ENCODE measurements around the gene DNAAF1. TPM values are rescaled to one million over a fixed set of nuclear protein-coding genes. Genes with fewer than 3 reads are reported as not detected.
A peak's percentile ranks its signal among the peaks of the same experiment; 100 is the strongest.

DNAAF1 gene
- total RNA-seq, 5 donors from 2014 or later (not counting 1 experiment from before 2014, with no cell fraction given): 0.16 to 0.32 TPM; not detected in 3

GRCh38 chr16:84141143-84141670 is 3.9 kb upstream of the DNAAF1 start:
- no peaks in the 10 kb centered on the region for H3K9me3 ChIP-seq
- no peak overlapping the region for H3K27ac ChIP-seq (ENCODE audit: low read length)
- no peaks in the 10 kb centered on the region for H3K27me3 Mint-ChIP-seq
- no peak overlapping the region for H3K4me3 ChIP-seq (ENCODE audit: control insufficient read depth in 1 of 2, extremely low read depth in 1 of 2, low read length in 1 of 2)
- H3K27ac Mint-ChIP-seq: no peak overlapping the region
- H3K4me3 Mint-ChIP-seq: no peak overlapping the region
- CTCF ChIA-PET: interaction anchor here (0.7 to 1.3 kb wide), 4 partner anchors 9 to 1285 kb away, joined by 3 to 8 read pairs (median 4); no protein-coding TSS in a partner anchor
- H3K36me3 Mint-ChIP-seq: peaks cover 7% of the 10 kb centered on the region
- no peaks in the 10 kb centered on the region for H3K36me3 ChIP-seq (ENCODE audit: control insufficient read depth in 2 of 2, extremely low read depth in 1 of 2, insufficient read depth in 1 of 2, low read length in 1 of 2)
- H3K4me1 Mint-ChIP-seq: peaks cover 40 to 51% (median 45%) of the 10 kb centered on the region in 3 donors
- H3K9me3 Mint-ChIP-seq: no peaks in the 10 kb centered on the region
- peak in 16 of 35 experiments; percentile 3 to 48 (median 9) for DNase-seq
- POLR2A ChIA-PET: no interaction called here
- peaks cover 3 to 25% of the 10 kb centered on the region in 2 experiments for H3K4me1 ChIP-seq (ENCODE audit: control insufficient read depth in 1 of 2, extremely low read depth in 1 of 2, insufficient read depth in 2 of 2, low read length in 2 of 2)
- peaks cover 2 to 5% of the 10 kb centered on the region in 2 experiments for H3K27me3 ChIP-seq (replicated peaks in 1 of 2; ENCODE audit: control insufficient read depth in 2 of 2, extremely low read depth in 1 of 2, insufficient read depth in 2 of 2, low read length in 1 of 2)
- 61% methylated on average over 12 of the region's 13 CpGs for WGBS (ENCODE audit: insufficient coverage)
- ATAC-seq (replicated peaks in 1 of 4): peak in 1 of 4 experiments; percentile 15

- H3K27ac Mint-ChIP-seq: no peak overlapping the region
- peaks cover 33 to 40% (median 39%) of the 10 kb centered on the region in 3 donors for H3K4me1 Mint-ChIP-seq
- 86% methylated on average over 1 of the region's 1 CpG for WGBS (ENCODE audit: insufficient coverage)
- no peak for ATAC-seq (replicated peaks in 1 of 4)
- Histone ChIP-seq H3K27ac (ENCODE audit: low read length) (no peak overlapping the region), H3K9me3 (no peaks in the 10 kb centered on the region), H3K4me1 (ENCODE audit: control insufficient read depth in 1 of 2, extremely low read depth in 1 of 2, insufficient read depth in 2 of 2, low read length in 2 of 2) (peaks cover 3 to 25% of the 10 kb centered on the region in 2 experiments), H3K4me3 (ENCODE audit: control insufficient read depth in 1 of 2, extremely low read depth in 1 of 2, low read length in 1 of 2) (no peak overlapping the region), H3K27me3 (replicated peaks in 1 of 2; ENCODE audit: control insufficient read depth in 2 of 2, extremely low read depth in 1 of 2, insufficient read depth in 2 of 2, low read length in 1 of 2) (peaks cover 4 to 12% of the 10 kb centered on the region in 2 experiments), H3K36me3 (ENCODE audit: control insufficient read depth in 2 of 2, extremely low read depth in 1 of 2, insufficient read depth in 1 of 2, low read length in 1 of 2) (no peaks in the 10 kb centered on the region)
- no peak for DNase-seq
- CTCF ChIA-PET: interaction anchor here in 1 of 2 donors (0.9 to 1.0 kb wide), 2 partner anchors 44 to 63 kb away, joined by 3 to 4 read pairs; partner anchors contain the start of gene TAF1C
- peaks cover 7% of the 10 kb centered on the region for H3K36me3 Mint-ChIP-seq
- POLR2A ChIA-PET: no interaction called here
- H3K27me3 Mint-ChIP-seq: no peaks in the 10 kb centered on the region
- peak overlapping the region; percentile 61 to 99 (median 65) for H3K4me3 Mint-ChIP-seq
- no peaks in the 10 kb centered on the region for H3K9me3 Mint-ChIP-seq
Observed at GRCh38 chr16:84143081-84143480, 2.0 kb upstream of the DNAAF1 start.

- H3K9me3 ChIP-seq: no peaks in the 10 kb centered on the region
- H3K27me3 ChIP-seq (replicated peaks in 1 of 2; ENCODE audit: control insufficient read depth in 2 of 2, extremely low read depth in 1 of 2, insufficient read depth in 2 of 2, low read length in 1 of 2): peaks cover 4 to 14% of the 10 kb centered on the region in 2 experiments
- H3K4me1 ChIP-seq (ENCODE audit: control insufficient read depth in 1 of 2, extremely low read depth in 1 of 2, insufficient read depth in 2 of 2, low read length in 2 of 2): peaks cover 3 to 23% of the 10 kb centered on the region in 2 experiments
- peak overlapping the region; percentile 86 to 99 (median 95) for H3K4me3 Mint-ChIP-seq
- H3K27ac ChIP-seq (ENCODE audit: low read length): no peak overlapping the region
- CTCF ChIA-PET: interaction anchor here (0.6 to 1.6 kb wide), 6 partner anchors 24 to 64 kb away, joined by 3 to 11 read pairs (median 4); partner anchors contain the start of gene TAF1C (in 2 of the 2)
- H3K27ac Mint-ChIP-seq: peak overlapping the region in 1 of 2 donors; percentile 76
- WGBS (ENCODE audit: insufficient coverage): 59% methylated on average over 8 of the region's 13 CpGs
- H3K36me3 ChIP-seq (ENCODE audit: control insufficient read depth in 2 of 2, extremely low read depth in 1 of 2, insufficient read depth in 1 of 2, low read length in 1 of 2): no peaks in the 10 kb centered on the region
- H3K4me1 Mint-ChIP-seq: peaks cover 29 to 36% (median 34%) of the 10 kb centered on the region in 3 donors
- peaks cover 7% of the 10 kb centered on the region for H3K36me3 Mint-ChIP-seq
- no peaks in the 10 kb centered on the region for H3K27me3 Mint-ChIP-seq
- POLR2A ChIA-PET: interaction anchor here (0.6 to 0.7 kb wide), 3 partner anchors 24 to 552 kb away, joined by 3 to 7 read pairs (median 3); partner anchors contain the start of gene MBTPS1 (in 1 of the 2)
- peak overlapping the region; percentile 65 to 71 for H3K4me3 ChIP-seq (ENCODE audit: control insufficient read depth in 1 of 2, extremely low read depth in 1 of 2, low read length in 1 of 2)
- DNase-seq (peak in 1 of 35 experiments; percentile 8), ATAC-seq (replicated peaks in 1 of 4) (no peak)
- H3K9me3 Mint-ChIP-seq: no peaks in the 10 kb centered on the region
Observed at GRCh38 chr16:84143784-84144199, 1.3 kb upstream of the DNAAF1 start.

GRCh38 chr16:84144209-84144858 is 774 bp upstream of the DNAAF1 start:
- H3K9me3 ChIP-seq: no peaks in the 10 kb centered on the region
- DNase-seq (peak in 33 of 35 experiments; percentile 3 to 54 (median 29)), ATAC-seq (replicated peaks in 1 of 4) (peak; percentile 48 to 54 (median 52))
- peaks cover 23 to 30% (median 29%) of the 10 kb centered on the region in 3 donors for H3K4me1 Mint-ChIP-seq
- no peak overlapping the region for H3K27ac ChIP-seq (ENCODE audit: low read length)
- ChIA-PET POLR2A (interaction anchor here (0.6 to 0.7 kb wide), 4 partner anchors 25 to 552 kb away, joined by 3 to 7 read pairs (median 3); partner anchors contain the start of gene MBTPS1 (in 1 of the 2)), CTCF (interaction anchor here (0.6 to 1.6 kb wide), 8 partner anchors 24 to 64 kb away, joined by 3 to 11 read pairs (median 4); partner anchors contain the start of genes TAF1C (in 2 of the 2) and MBTPS1 (in 1 of the 2))
- WGBS (ENCODE audit: insufficient coverage): under 1% methylated on average over 29 of the region's 39 CpGs
- peaks cover 3 to 18% of the 10 kb centered on the region in 2 experiments for H3K4me1 ChIP-seq (ENCODE audit: control insufficient read depth in 1 of 2, extremely low read depth in 1 of 2, insufficient read depth in 2 of 2, low read length in 2 of 2)
- peaks cover 4 to 19% of the 10 kb centered on the region in 2 experiments for H3K27me3 ChIP-seq (replicated peaks in 1 of 2; ENCODE audit: control insufficient read depth in 2 of 2, extremely low read depth in 1 of 2, insufficient read depth in 2 of 2, low read length in 1 of 2)
- no peaks in the 10 kb centered on the region for H3K9me3 Mint-ChIP-seq
- H3K36me3 ChIP-seq (ENCODE audit: control insufficient read depth in 2 of 2, extremely low read depth in 1 of 2, insufficient read depth in 1 of 2, low read length in 1 of 2): no peaks in the 10 kb centered on the region
- peak overlapping the region; percentile 65 to 71 for H3K4me3 ChIP-seq (ENCODE audit: control insufficient read depth in 1 of 2, extremely low read depth in 1 of 2, low read length in 1 of 2)
- H3K27me3 Mint-ChIP-seq: no peaks in the 10 kb centered on the region
- peak overlapping the region; percentile 86 to 99 (median 95) for H3K4me3 Mint-ChIP-seq
- peaks cover 7% of the 10 kb centered on the region for H3K36me3 Mint-ChIP-seq
- peak overlapping the region; percentile 76 to 83 for H3K27ac Mint-ChIP-seq

GRCh38 chr16:84150926-84151325 is 5.8 kb downstream of the DNAAF1 start:
- Mint-ChIP-seq H3K27ac (no peak overlapping the region), H3K27me3 (peaks cover 4 to 18% of the 10 kb centered on the region in 2 donors), H3K9me3 (no peaks in the 10 kb centered on the region), H3K4me3 (no peak overlapping the region), H3K4me1 (no peaks in the 10 kb centered on the region), H3K36me3 (no peaks in the 10 kb centered on the region)
- Histone ChIP-seq H3K27ac (ENCODE audit: low read length) (no peak overlapping the region), H3K36me3 (ENCODE audit: control insufficient read depth in 2 of 2, extremely low read depth in 1 of 2, insufficient read depth in 1 of 2, low read length in 1 of 2) (no peaks in the 10 kb centered on the region), H3K9me3 (no peaks in the 10 kb centered on the region), H3K27me3 (replicated peaks in 1 of 2; ENCODE audit: control insufficient read depth in 2 of 2, extremely low read depth in 1 of 2, insufficient read depth in 2 of 2, low read length in 1 of 2) (peaks cover 4 to 34% of the 10 kb centered on the region in 2 experiments), H3K4me1 (ENCODE audit: control insufficient read depth in 1 of 2, extremely low read depth in 1 of 2, insufficient read depth in 2 of 2, low read length in 2 of 2) (no peaks in the 10 kb centered on the region), H3K4me3 (ENCODE audit: control insufficient read depth in 1 of 2, extremely low read depth in 1 of 2, low read length in 1 of 2) (no peak overlapping the region)
- WGBS (ENCODE audit: insufficient coverage): 63% methylated on average over 2 of the region's 3 CpGs
- DNase-seq (no peak), ATAC-seq (replicated peaks in 1 of 4) (no peak)
- POLR2A ChIA-PET: no interaction called here
- CTCF ChIA-PET: interaction anchor here in 1 of 2 donors (1.1 kb wide), 1 partner anchor 9 kb away, joined by 3 read pairs; no protein-coding TSS in a partner anchor

- Mint-ChIP-seq H3K4me1 (no peaks in the 10 kb centered on the region), H3K9me3 (no peaks in the 10 kb centered on the region), H3K36me3 (no peaks in the 10 kb centered on the region), H3K4me3 (no peak overlapping the region), H3K27ac (no peak overlapping the region), H3K27me3 (peaks cover 8 to 25% of the 10 kb centered on the region in 2 donors)
- no peak overlapping the region for H3K4me3 ChIP-seq (ENCODE audit: control insufficient read depth in 1 of 2, extremely low read depth in 1 of 2, low read length in 1 of 2)
- 70% methylated on average over 5 of the region's 8 CpGs for WGBS (ENCODE audit: insufficient coverage)
- POLR2A ChIA-PET: no interaction called here
- DNase-seq (no peak), ATAC-seq (replicated peaks in 1 of 4) (no peak)
- CTCF ChIA-PET: no interaction called here
- H3K36me3 ChIP-seq (ENCODE audit: control insufficient read depth in 2 of 2, extremely low read depth in 1 of 2, insufficient read depth in 1 of 2, low read length in 1 of 2): no peaks in the 10 kb centered on the region
- no peaks in the 10 kb centered on the region for H3K4me1 ChIP-seq (ENCODE audit: control insufficient read depth in 1 of 2, extremely low read depth in 1 of 2, insufficient read depth in 2 of 2, low read length in 2 of 2)
- no peak overlapping the region for H3K27ac ChIP-seq (ENCODE audit: low read length)
- no peaks in the 10 kb centered on the region for H3K9me3 ChIP-seq
- H3K27me3 ChIP-seq (replicated peaks in 1 of 2; ENCODE audit: control insufficient read depth in 2 of 2, extremely low read depth in 1 of 2, insufficient read depth in 2 of 2, low read length in 1 of 2): peaks cover 0 to 38% of the 10 kb centered on the region in 2 experiments
Observed at GRCh38 chr16:84153660-84154214, 8.6 kb downstream of the DNAAF1 start.

All from T-cell (primary cell).